GM13977 (cell line): ENCODE data around the gene CPNE5.

ENCODE experiments used
- DNase-seq: peaks from one replicate; pipeline ENCODE4 v3.0.0; 2012; ENCODE audit warnings: low spot score
- CTCF ChIP-seq: IDR thresholded peaks from 2 replicates; pipeline ENCODE4 v1.5.1; 2012; ENCODE audit warnings: mild to moderate bottlenecking, control low read depth; ENCODE audit not compliant: insufficient read depth; ENCODE audit errors: extremely low read depth, missing control alignments
- in situ Hi-C: fragments of 300-500 bp; cut with MboI; formaldehyde crosslinking; loops from one replicate; pipeline ENCODE4 v1.12.0; 2022; ENCODE audit warnings: low sequenced_read_pairs, low pct_unique_long_range_greater_than_20kb, mixed read lengths, inconsistent platforms; ENCODE audit not compliant: unreplicated experiment

CPNE5 gene

GRCh38 chr6:36751833-36752186 is 87.4 kb downstream of the CPNE5 start:
- in situ Hi-C loops = loop anchor here (10.0 to 25.0 kb wide), 2 partner anchors 137 to 460 kb away; no protein-coding TSS in a partner anchor
- no peak for TF ChIP-seq CTCF
- no peak for DNase-seq

- in situ Hi-C loops = loop anchor here (10.0 to 25.0 kb wide), 2 partner anchors 136 to 461 kb away; no protein-coding TSS in a partner anchor
- no peak for TF ChIP-seq CTCF
- no peak for DNase-seq
Measured at GRCh38 chr6:36751091-36751490, 88.2 kb downstream of the CPNE5 start.

- in situ Hi-C loops = loop anchor here (10.0 to 25.0 kb wide), 2 partner anchors 135 to 462 kb away; no protein-coding TSS in a partner anchor
- DNase-seq = no peak
- TF ChIP-seq CTCF = no peak
Measured at GRCh38 chr6:36749829-36750489, 89.3 kb downstream of the CPNE5 start.

GRCh38 chr6:36746251-36746650 is 93.0 kb downstream of the CPNE5 start:
- in situ Hi-C loops = no loop called here
- TF ChIP-seq CTCF = no peak
- DNase-seq = no peak

GRCh38 chr6:36745836-36746235 is 93.4 kb downstream of the CPNE5 start:
- DNase-seq = no peak
- no peak for TF ChIP-seq CTCF
- in situ Hi-C loops = no loop called here

- in situ Hi-C loops = no loop called here
- no peak for DNase-seq
- no peak for TF ChIP-seq CTCF
Measured at GRCh38 chr6:36745283-36745682, 94.0 kb downstream of the CPNE5 start.
